ENCODE measurements around the gene NOXO1.
"Not testable (repeated sequence)": the region's sequence is repeated elsewhere in the genome, so short reads cannot be mapped to it uniquely, and the experiment has no call there.

The NOXO1 gene

DNA sequence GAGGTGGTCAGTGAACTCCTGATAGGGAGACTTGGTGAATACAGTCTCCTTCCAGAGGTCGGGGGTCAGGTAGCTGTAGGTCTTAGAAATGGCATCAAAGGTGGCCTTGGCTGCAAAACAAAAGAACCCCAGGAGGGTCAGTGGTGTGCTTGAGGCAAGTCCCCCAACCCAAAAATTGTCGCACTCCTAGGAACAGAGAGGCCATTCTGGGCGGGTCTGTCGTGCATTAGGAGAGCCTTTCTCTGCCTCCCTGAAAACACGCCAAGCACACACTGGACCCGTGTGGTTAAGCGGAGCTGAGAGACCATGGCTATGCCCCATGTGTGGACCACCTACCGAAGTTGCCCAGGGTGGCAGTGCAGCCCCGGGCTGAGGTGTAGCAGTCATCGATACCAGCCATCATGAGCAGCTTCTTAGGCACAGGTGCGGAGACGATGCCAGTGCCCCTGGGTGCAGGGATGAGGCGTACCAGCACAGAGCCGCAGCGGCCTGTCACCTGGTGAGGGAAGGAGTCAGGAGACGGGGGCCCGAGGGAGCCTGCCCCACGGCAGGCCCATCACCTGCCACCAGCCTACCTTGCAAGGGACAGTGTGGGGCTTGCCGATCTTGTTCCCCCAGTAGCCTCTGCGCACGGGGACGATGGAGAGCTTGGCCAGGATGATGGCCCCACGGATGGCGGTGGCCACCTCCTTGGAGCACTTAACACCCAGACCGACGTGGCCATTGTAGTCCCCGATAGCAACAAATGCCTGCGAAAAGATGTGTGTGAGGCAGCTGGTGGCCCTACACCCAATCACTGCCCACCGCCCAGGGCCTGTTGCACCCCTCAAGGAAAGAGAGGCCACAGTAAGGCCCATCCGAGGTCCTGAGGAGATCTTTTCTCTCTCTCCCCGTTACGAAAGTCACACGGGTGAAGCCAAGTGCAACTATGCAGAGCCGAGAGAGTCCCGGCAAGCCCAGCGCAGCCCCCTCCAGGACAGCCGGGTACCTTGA is 18.8 kb downstream of the NOXO1 start:
- not testable (repeated sequence) for DNase-seq (ENCODE audit: low spot score)

- no peak for DNase-seq (ENCODE audit: low spot score)
These were observed 19.6 kb downstream of the NOXO1 start for GRCh38 chr16:1961651-1962067.

DNA sequence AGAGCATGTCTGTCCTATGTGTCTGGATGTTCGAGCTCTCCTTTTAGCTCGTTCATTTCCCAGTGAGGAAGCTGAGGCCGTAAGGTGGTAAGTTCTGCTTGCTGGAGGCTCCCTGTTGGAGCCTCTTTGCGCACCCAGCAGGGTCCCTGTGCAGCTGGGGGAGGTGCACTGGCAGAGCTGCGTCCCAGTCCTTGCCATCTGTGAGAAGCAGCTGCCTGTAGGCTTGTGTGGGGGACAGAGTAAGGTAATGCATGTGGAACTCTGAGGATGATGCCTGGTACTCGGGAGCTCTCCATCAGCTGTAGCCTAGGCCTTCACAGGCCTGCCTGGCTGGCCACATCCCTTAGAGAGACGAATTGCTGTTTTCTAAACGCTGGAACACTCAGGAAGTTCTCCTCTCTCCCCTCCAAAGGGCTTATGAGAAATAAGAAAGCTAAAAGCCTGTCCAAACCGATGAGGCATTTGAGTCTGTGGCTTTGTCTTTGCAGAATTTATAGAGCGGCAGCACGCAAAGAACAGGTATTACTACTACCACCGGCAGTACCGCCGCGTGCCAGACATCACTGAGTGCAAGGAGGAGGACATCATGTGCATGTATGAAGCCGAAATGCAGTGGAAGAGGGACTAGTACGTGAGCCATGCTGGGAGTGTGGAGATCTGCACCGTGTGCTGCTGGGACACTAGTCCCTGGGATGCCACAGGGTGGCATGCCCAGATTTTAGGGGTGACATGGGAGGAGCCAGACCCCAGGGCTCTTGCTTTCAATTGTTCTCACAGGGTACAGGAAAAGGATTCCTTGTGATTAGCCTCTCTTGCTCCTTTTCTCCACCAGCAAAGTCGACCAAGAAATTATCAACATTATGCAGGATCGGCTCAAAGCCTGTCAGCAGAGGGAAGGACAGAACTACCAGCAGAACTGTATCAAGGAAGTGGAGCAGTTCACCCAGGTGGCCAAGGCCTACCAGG is 20.3 kb downstream of the NOXO1 start:
- DNase-seq (ENCODE audit: low spot score) = no peak

- peak; percentile 96 for DNase-seq (ENCODE audit: low spot score)
These were observed 21.8 kb downstream of the NOXO1 start, which contains the start of gene NDUFB10 for GRCh38 chr16:1959269-1960039. TSS of gene NDUFB10 (plus strand) at chr16:1959538. CDS start at chr16:1959625, 87 bp downstream.

- DNase-seq (ENCODE audit: low spot score) = no peak
These were observed 22.5 kb downstream of the NOXO1 start for GRCh38 chr16:1958715-1959268.

DNA sequence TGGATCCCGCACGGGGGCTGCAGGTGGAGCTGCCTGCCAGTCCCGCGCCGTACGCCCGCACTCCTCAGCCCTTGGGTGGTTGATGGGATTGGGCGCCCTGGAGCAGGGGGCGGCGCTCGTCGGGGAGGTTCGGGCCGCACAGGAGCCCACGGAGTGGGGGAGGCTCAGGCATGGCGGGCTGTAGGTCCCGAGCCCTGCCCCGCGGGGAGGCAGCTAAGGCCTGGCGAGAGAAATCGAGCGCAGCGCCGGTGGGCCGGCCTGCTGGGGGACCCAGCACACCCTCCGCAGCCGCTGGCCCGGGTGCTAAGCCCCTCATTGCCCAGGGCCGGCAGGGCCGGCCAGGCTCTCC is 23.2 kb downstream of the NOXO1 start:
- DNase-seq (ENCODE audit: low spot score) = not testable (repeated sequence)

GRCh38 chr16:1957434-1958142 is 23.7 kb downstream of the NOXO1 start:
- not testable (repeated sequence) for DNase-seq (ENCODE audit: low spot score)

- no peak for DNase-seq (ENCODE audit: low spot score)
These were observed 27.5 kb downstream of the NOXO1 start for GRCh38 chr16:1953734-1954133.

DNA sequence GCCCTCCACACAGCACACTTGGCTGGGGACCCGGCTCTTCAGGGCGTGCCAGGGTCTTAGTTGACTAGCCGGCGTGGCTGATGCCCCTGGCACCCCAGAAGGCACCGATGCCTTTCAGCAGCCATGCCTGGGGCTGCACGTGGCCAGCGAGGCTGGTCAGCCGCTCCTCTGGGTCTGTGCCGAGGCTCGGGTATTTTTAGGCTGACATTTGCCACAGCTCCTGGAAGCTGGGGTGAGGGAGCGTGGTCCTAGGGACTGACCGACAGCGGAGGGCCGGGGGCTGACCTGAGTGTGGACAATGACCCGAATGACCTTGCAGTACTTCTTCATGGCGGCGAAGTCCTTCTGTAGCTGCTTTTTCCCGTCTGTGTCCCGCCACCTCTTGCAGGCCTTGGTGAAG is 30.7 kb downstream of the NOXO1 start:
- DNase-seq (ENCODE audit: low spot score) = no peak

DNA sequence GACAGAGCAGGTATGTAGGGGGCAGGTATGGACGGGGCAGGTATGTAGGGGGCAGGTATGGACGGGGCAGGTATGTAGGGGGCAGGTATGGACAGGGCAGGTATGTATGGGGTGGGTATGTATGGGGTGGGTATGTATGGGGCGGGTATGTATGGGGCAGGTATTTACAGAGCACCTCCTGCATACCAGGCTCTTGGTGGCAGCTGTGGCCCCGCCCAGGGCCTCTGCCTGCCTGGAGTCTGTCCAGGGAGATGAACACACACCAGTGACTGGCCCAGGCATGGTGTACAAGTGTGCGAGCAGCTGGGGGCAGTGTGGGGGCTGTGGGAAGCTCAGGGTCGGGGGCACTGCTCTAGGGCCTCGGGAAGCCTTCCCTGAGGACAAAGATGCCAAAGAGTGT is 31.2 kb downstream of the NOXO1 start:
- DNase-seq (ENCODE audit: low spot score) = no peak

GRCh38 chr16:1949507-1949906 is 31.8 kb downstream of the NOXO1 start:
- no peak for DNase-seq (ENCODE audit: low spot score)

DNA sequence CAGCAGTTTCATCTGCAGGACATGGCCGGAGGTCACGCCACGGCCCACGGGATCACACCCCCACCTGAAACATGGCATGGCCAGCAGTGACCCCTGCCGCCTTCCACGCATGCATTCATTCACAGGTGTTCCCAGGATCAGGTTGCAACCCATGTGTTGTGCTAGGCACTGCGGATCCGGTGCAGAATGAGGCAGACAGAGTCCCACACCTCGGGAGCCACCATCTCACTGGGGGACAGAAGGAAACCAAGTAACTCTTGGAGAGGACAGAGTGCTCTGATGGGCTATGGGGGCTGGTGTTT is 33.9 kb downstream of the NOXO1 start:
- DNase-seq (ENCODE audit: low spot score) = no peak

GRCh38 chr16:1946495-1947368 is 34.5 kb downstream of the NOXO1 start:
- DNase-seq (ENCODE audit: low spot score) = no peak

GRCh38 chr16:1945559-1946391 is 35.5 kb downstream of the NOXO1 start:
- no peak for DNase-seq (ENCODE audit: low spot score)

DNA sequence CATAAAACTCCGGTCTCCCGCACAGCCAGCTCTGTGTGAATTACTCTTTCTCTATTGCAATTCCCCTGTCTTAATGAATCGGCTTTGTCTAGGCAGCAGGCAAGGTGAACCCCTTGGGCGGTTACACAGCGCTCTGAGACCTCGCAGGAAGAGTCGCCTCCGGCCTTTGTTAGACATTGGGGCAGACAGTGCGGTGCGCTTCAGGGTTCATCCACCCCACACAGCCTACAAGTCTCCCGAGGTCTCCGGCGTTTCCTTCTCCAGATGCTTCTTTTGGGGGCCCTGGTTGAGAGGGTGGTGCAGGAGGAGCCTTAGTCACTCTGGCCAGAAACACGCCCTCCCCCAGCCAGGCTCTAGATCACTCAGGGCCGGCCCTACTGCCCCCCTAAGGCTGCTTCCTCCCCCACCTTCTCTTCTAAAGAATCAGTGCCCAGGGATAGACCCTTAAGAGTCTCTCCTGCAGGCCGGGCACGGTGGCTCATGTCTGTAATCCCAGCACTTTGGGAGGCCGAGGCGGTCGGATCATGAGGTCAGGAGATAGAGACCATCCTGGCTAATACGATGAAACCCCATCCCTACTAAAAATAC is 36.6 kb downstream of the NOXO1 start:
- no peak for DNase-seq (ENCODE audit: low spot score)

GRCh38 chr16:1942810-1943726 is 38.2 kb downstream of the NOXO1 start, which contains the start of gene MSRB1:
TSS of gene MSRB1 (minus strand) at chr16:1943199. CDS start at chr16:1943156, 43 bp downstream.
- peak; percentile 100 for DNase-seq (ENCODE audit: low spot score)

GRCh38 chr16:1942047-1942809 is 39.0 kb downstream of the NOXO1 start:
- DNase-seq (ENCODE audit: low spot score) = peak; percentile 44
